Epithelial cell of proximal tubule (primary cell): Measurements from ENCODE around the gene TLE2. TPM values are rescaled to one million over a fixed set of nuclear protein-coding genes. Genes with fewer than 3 reads are reported as not detected.

Experiments used
- DNase-seq: peaks from one replicate; pipeline ENCODE4 v3.0.0-alpha.2; 2011; ENCODE audit warnings: low read depth
- H3K4me3 ChIP-seq: 2 replicates; pipeline ENCODE4 v1.5.1; 2011; ENCODE audit warnings: low read depth, mild to moderate bottlenecking, low read length
- CTCF ChIP-seq: conservative IDR thresholded peaks from 2 replicates; pipeline ENCODE4 v1.5.1; 2012; ENCODE audit warnings: low read depth, mild to moderate bottlenecking, low read length
- total RNA-seq: library from RNA; depleted of rRNA; stranded (reverse); fragments of >200 nt; gene quantifications from 2 replicates; pipeline ENCODE4 v1.2.3, GENCODE V29; 2015

The TLE2 gene
- total RNA-seq, 1 donor from 2014 or later: 2.9 TPM

GRCh38 chr19:2949939-2950285 lies 79.2 kb downstream of the TLE2 start:
- DNase-seq: no peak
- H3K4me3 ChIP-seq: peak overlapping the region; percentile 100
- no peak for TF ChIP-seq CTCF

Other genes starting within 250 kb of the TLE2 start
- gene SGTA, start 246.0 kb downstream of the TLE2 start, total RNA-seq: 106 and 113 TPM in 2 replicates
- 148 and 204 TPM in 2 replicates for gene THOP1, start 243.8 kb downstream of the TLE2 start, total RNA-seq
- 1.9 and 2.5 TPM in 2 replicates for gene ZNF554, start 209.4 kb downstream of the TLE2 start, total RNA-seq
- gene ZNF555, start 187.8 kb downstream of the TLE2 start, total RNA-seq: 2.9 and 3.3 TPM in 2 replicates
- 0.06 TPM in 1 of 2 replicates, not detected in the other for gene ZNF556, start 161.9 kb downstream of the TLE2 start, total RNA-seq
- gene ZNF57, start 128.4 kb downstream of the TLE2 start, total RNA-seq: 2.7 and 4.5 TPM in 2 replicates
- gene ZNF77, start 84.3 kb downstream of the TLE2 start, total RNA-seq: 1.6 and 2.6 TPM in 2 replicates
- gene TLE6, start 51.7 kb downstream of the TLE2 start, total RNA-seq: 0.58 and 1.0 TPM in 2 replicates
- gene TLE5, start 33.2 kb upstream of the TLE2 start, total RNA-seq: 238 and 310 TPM in 2 replicates
- 40.5 and 75.6 TPM in 2 replicates for gene GNA11, start 65.1 kb upstream of the TLE2 start, total RNA-seq
- gene GNA15, start 106.8 kb upstream of the TLE2 start, total RNA-seq: 1.2 TPM in 2 replicates
- gene S1PR4, start 149.5 kb upstream of the TLE2 start, total RNA-seq: not detected in 2 replicates
- 59.7 and 116 TPM in 2 replicates for gene NCLN, start 156.7 kb upstream of the TLE2 start, total RNA-seq
- gene CELF5, start 195.4 kb upstream of the TLE2 start, total RNA-seq: not detected in 2 replicates